ENCODE results near the gene ZCCHC14.
A peak's percentile ranks its signal among the peaks of the same experiment; 100 is the strongest.

The ZCCHC14 gene

DNA sequence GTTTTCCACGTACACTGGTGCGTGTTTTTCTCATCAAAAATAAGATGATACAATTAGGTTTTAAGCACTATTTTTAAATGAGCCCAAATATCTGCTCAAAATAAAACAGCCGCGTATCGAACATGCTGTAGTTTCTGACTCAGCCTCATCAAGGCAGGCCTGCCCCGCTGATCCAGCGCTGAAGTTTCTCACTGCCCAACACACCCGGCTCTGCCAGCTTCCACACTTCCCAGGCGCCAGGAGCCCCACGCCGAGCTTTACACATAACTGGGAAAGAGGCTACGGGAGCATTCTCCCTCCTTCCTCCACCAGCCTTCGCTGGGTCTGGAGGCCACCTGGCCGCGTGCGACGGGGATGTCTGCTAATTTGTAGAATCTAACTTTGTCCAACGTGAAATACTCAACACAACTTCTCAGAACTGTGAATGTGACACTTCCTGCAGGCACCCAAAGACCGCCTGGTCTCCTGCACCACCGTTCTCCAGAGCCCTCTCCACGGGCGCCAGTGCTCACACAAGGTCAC lies 58.6 kb downstream of the ZCCHC14 start:
- Histone ChIP-seq H4K20me1 (peaks cover 62% of the 10 kb centered on the region), H3K4me1 (peaks cover 59% of the 10 kb centered on the region), H3K4me3 (no peak overlapping the region), H3K9me3 (no peaks in the 10 kb centered on the region), H3K4me2 (peak overlapping the region; percentile 95), H3K9ac (no peak overlapping the region), H3K27ac (no peak overlapping the region), H3K27me3 (no peaks in the 10 kb centered on the region), H3K36me3 (peaks cover 31% of the 10 kb centered on the region)
- no peak for TF ChIP-seq Cebpa-rat (IDR thresholded peaks at IDR 0.05)

GRCh38 chr16:87432330-87432915 lies 60.4 kb downstream of the ZCCHC14 start:
- no peak overlapping the region for H3K4me2 ChIP-seq
- peaks cover 41% of the 10 kb centered on the region for H3K36me3 ChIP-seq
- H3K9me3 ChIP-seq: no peaks in the 10 kb centered on the region
- H3K27ac ChIP-seq: no peak overlapping the region
- no peaks in the 10 kb centered on the region for H3K27me3 ChIP-seq
- H3K4me3 ChIP-seq: no peak overlapping the region
- H3K4me1 ChIP-seq: peaks cover 54% of the 10 kb centered on the region
- TF ChIP-seq Cebpa-rat (IDR thresholded peaks at IDR 0.05): no peak
- H3K9ac ChIP-seq: 0 out of 2 replicates have a peak overlapping the region, but pooled peaks have one; percentile 6
- H4K20me1 ChIP-seq: peaks cover 57% of the 10 kb centered on the region

DNA sequence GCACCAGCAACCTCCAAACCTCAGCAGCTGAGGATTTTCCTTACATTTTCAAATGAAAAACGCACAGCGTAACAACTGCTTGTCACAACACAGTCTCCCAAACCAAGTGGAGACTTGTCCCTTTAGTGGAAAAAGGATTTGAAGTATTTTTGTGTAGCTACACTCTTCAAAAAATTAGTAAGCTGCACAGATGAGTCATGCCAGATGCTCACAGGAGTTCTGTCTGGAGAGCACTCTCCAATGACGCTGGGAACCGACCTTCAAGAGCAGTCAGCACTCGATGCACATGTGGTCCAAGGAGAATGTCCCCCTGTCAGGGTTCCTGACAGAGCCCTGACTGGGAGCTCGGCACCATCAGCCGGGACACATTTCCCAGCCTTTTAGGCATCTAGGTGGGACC lies 60.9 kb downstream of the ZCCHC14 start:
- peaks cover 58% of the 10 kb centered on the region for H4K20me1 ChIP-seq

DNA sequence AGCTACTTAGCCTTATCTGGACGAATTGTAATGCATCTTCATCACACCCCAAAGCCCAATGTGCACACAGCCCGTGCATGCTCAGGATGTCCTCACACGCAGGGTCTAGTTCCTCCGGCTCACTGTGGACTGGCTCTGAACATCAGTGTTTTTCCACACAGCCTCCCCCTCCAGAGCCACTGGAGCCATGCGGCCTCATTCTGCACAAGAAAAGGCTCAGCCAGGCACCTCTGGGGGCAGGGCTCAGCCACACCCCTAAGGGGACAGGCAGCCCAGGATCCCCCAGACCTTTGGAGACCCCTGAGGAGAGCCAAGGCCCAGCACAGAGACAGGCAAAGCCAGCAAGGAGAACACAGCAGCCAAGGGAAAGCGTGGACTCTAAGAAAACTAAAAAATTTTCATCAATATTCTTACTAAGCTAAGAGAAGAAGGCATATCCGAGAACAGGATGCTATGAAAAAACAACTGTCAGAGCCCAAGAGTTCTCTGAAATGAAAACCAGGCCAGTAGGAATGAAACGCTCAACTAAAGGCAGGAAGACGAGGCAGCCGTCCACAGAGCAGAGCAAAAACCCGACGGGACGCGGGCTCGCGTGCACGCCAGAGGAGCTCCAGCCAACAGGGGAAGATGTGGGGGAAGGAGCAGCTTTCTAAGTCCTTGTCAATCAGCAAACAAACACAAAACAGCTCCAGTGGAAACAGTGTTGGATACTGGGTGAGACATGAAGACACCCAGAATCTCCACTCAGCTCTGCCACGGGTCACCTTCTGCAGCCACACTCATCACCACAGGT lies 66.2 kb downstream of the ZCCHC14 start:
- no peak overlapping the region for H3K9ac ChIP-seq
- no peak for TF ChIP-seq Cebpa-rat (IDR thresholded peaks at IDR 0.05)
- H3K36me3 ChIP-seq: peaks cover 67% of the 10 kb centered on the region
- H3K4me2 ChIP-seq: no peak overlapping the region
- no peaks in the 10 kb centered on the region for H3K27me3 ChIP-seq
- no peak overlapping the region for H3K4me3 ChIP-seq
- no peak overlapping the region for H3K27ac ChIP-seq
- H4K20me1 ChIP-seq: peaks cover 52% of the 10 kb centered on the region
- no peaks in the 10 kb centered on the region for H3K9me3 ChIP-seq
- H3K4me1 ChIP-seq: peaks cover 20% of the 10 kb centered on the region

More for the DNA sequence above, 60.9 kb downstream of the ZCCHC14 start:
- Histone ChIP-seq H3K4me2 (no peak overlapping the region), H3K9me3 (no peaks in the 10 kb centered on the region), H3K4me1 (peaks cover 52% of the 10 kb centered on the region), H3K4me3 (no peak overlapping the region), H3K36me3 (peaks cover 44% of the 10 kb centered on the region), H3K27me3 (no peaks in the 10 kb centered on the region), H3K27ac (no peak overlapping the region), H3K9ac (0 out of 2 replicates have a peak overlapping the region, but pooled peaks have one; percentile 6)
- TF ChIP-seq Cebpa-rat (IDR thresholded peaks at IDR 0.05): no peak

- Histone ChIP-seq H3K27me3 (no peaks in the 10 kb centered on the region), H3K27ac (no peak overlapping the region), H3K4me3 (no peak overlapping the region), H3K36me3 (peaks cover 70% of the 10 kb centered on the region), H3K4me1 (peaks cover 20% of the 10 kb centered on the region), H3K9ac (no peak overlapping the region), H3K4me2 (no peak overlapping the region), H3K9me3 (no peaks in the 10 kb centered on the region), H4K20me1 (peaks cover 59% of the 10 kb centered on the region)
- no peak for TF ChIP-seq Cebpa-rat (IDR thresholded peaks at IDR 0.05)
Measured at GRCh38 chr16:87425941-87426340, 66.9 kb downstream of the ZCCHC14 start.

GRCh38 chr16:87424266-87424665 lies 68.6 kb downstream of the ZCCHC14 start:
- Histone ChIP-seq H3K4me2 (no peak overlapping the region), H4K20me1 (peaks cover 54% of the 10 kb centered on the region), H3K4me1 (peaks cover 15% of the 10 kb centered on the region), H3K27me3 (no peaks in the 10 kb centered on the region), H3K27ac (no peak overlapping the region), H3K36me3 (peaks cover 75% of the 10 kb centered on the region), H3K9ac (no peak overlapping the region), H3K4me3 (no peak overlapping the region), H3K9me3 (no peaks in the 10 kb centered on the region)
- TF ChIP-seq Cebpa-rat (IDR thresholded peaks at IDR 0.05): no peak

DNA sequence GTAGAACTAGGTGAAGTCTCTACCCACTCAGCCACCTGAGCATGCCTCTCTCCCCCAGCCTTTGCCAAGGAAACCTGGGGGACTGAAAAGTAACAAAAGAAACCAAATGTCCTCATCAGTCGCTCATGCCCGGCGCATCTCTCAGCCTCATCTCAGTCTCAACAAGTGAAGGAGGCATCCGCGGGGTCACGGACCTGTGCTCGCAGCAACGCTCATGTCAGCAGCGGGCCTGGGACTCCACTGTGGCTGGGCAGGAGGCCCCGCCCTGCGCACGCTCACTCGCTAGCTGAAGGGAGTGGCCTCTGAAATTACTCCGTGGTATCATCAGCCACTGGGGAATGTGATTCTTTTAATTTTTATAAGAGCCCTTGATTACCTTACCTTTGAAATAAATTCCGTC lies 69.4 kb downstream of the ZCCHC14 start:
- Histone ChIP-seq H3K4me3 (no peak overlapping the region), H3K9me3 (no peaks in the 10 kb centered on the region), H3K27ac (no peak overlapping the region), H3K4me2 (no peak overlapping the region), H3K27me3 (no peaks in the 10 kb centered on the region), H3K9ac (no peak overlapping the region), H3K36me3 (peaks cover 71% of the 10 kb centered on the region), H3K4me1 (peaks cover 8% of the 10 kb centered on the region), H4K20me1 (peaks cover 48% of the 10 kb centered on the region)
- TF ChIP-seq Cebpa-rat (IDR thresholded peaks at IDR 0.05): no peak

- Histone ChIP-seq H3K4me2 (no peak overlapping the region), H3K4me1 (peaks cover 8% of the 10 kb centered on the region), H4K20me1 (peaks cover 57% of the 10 kb centered on the region), H3K9me3 (no peaks in the 10 kb centered on the region), H3K27ac (no peak overlapping the region), H3K36me3 (peaks cover 80% of the 10 kb centered on the region), H3K27me3 (no peaks in the 10 kb centered on the region), H3K4me3 (no peak overlapping the region), H3K9ac (no peak overlapping the region)
- TF ChIP-seq Cebpa-rat (IDR thresholded peaks at IDR 0.05): no peak
Measured at GRCh38 chr16:87422106-87422505, 70.7 kb downstream of the ZCCHC14 start.

DNA sequence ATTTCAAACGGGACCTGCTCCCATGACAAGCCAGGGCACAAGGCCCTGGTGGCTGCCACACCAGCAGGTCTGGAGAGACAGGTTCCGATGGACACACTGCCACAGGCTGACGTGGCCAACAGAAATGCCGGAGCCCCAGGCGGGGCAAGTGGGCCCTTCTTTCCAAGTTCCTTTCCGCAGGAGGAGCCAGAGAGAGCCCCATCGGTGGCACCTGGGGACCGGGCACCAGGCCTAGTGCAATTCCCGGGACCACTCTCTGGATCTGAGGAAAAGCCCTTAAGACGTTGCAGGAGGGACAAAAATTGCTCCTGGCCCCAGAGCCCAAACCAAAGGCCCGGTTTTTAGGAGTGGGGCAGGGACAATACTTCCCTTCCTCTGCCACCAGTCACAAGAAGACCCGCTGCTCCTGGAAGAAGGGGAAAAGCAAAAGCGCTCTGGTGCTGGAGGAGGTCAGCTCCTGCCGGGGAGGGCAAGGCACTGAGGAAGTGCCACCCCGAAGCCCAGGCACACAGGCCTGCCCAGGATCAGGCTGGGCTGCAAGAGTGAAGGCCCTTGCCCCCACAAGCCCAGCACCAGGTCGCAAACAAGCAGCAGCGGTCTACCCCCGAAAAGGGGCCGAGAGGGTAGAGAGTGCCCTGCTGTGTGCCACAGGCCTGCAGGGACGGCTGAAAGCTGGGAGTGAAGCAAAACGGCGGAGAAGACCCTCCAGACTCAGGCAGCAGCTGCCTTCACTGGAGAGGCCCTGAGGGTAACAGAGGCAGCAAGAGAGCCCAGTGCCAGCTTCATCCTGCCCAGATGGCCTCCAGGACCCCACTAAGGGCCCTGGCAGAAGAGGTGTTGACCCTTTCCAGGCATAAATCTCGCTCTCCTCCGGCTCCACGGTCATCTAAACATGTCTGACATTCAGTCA lies 71.6 kb downstream of the ZCCHC14 start:
- H3K4me2 ChIP-seq: no peak overlapping the region
- H3K27me3 ChIP-seq: no peaks in the 10 kb centered on the region
- H3K9ac ChIP-seq: no peak overlapping the region
- H3K4me1 ChIP-seq: peaks cover 4% of the 10 kb centered on the region
- peaks cover 52% of the 10 kb centered on the region for H4K20me1 ChIP-seq
- no peak overlapping the region for H3K4me3 ChIP-seq
- TF ChIP-seq Cebpa-rat (IDR thresholded peaks at IDR 0.05): no peak
- H3K27ac ChIP-seq: no peak overlapping the region
- H3K36me3 ChIP-seq: peaks cover 83% of the 10 kb centered on the region
- no peaks in the 10 kb centered on the region for H3K9me3 ChIP-seq

All from BLaER1 (cell line).